GM04504 (cell line): ENCODE results near the gene HS3ST1.
"Not testable (repeated sequence)": the region's sequence is repeated elsewhere in the genome, so short reads cannot be mapped to it uniquely, and the experiment has no call there.

Experiments
- DNase-seq: peaks from one replicate; pipeline ENCODE4 v3.0.0-alpha.2; 2012; ENCODE audit warnings: low read depth

Gene HS3ST1

GRCh38 chr4:11399461-11399971, 29.2 kb downstream of the HS3ST1 start:
- no peak for DNase-seq

- DNase-seq, result no peak
Observed at GRCh38 chr4:11397819-11398610, 30.7 kb downstream of the HS3ST1 start.

- DNase-seq, result no peak
Observed at GRCh38 chr4:11397146-11397545, 31.5 kb downstream of the HS3ST1 start.

GRCh38 chr4:11393551-11393950, 35.1 kb downstream of the HS3ST1 start:
- no peak for DNase-seq

GRCh38 chr4:11384072-11384471, 44.6 kb downstream of the HS3ST1 start:
- DNase-seq, result not testable (repeated sequence)

- DNase-seq, result no peak
Observed at GRCh38 chr4:11376571-11376970, 52.1 kb downstream of the HS3ST1 start.

- no peak for DNase-seq
Observed at GRCh38 chr4:11376146-11376545, 52.5 kb downstream of the HS3ST1 start.

GRCh38 chr4:11368701-11369115, 60.0 kb downstream of the HS3ST1 start:
- no peak for DNase-seq

GRCh38 chr4:11367371-11367770, 61.3 kb downstream of the HS3ST1 start:
- no peak for DNase-seq

GRCh38 chr4:11366859-11367258, 61.8 kb downstream of the HS3ST1 start:
- no peak for DNase-seq

- no peak for DNase-seq
Observed at GRCh38 chr4:11365039-11365438, 63.7 kb downstream of the HS3ST1 start.

GRCh38 chr4:11359591-11359990, 69.1 kb downstream of the HS3ST1 start:
- DNase-seq, result no peak

- no peak for DNase-seq
Observed at GRCh38 chr4:11355226-11355625, 73.5 kb downstream of the HS3ST1 start.

- DNase-seq, result no peak
Observed at GRCh38 chr4:11354531-11354930, 74.2 kb downstream of the HS3ST1 start.

GRCh38 chr4:11348449-11349088, 80.1 kb downstream of the HS3ST1 start:
- DNase-seq, result no peak

- DNase-seq, result no peak
Observed at GRCh38 chr4:11344916-11345315, 83.8 kb downstream of the HS3ST1 start.

- DNase-seq, result no peak
Observed at GRCh38 chr4:11343536-11343935, 85.2 kb downstream of the HS3ST1 start.
